GM19099 (cell line): ENCODE data around the gene SLITRK4.

ENCODE experiments used
- POLR2A ChIP-seq: IDR thresholded peaks from 3 replicates; pipeline ENCODE4 v1.6.1; 2011; ENCODE audit warnings: low read depth; ENCODE audit not compliant: insufficient read length; ENCODE audit errors: extremely low read depth

SLITRK4 gene

GRCh38 chrX:143632625-143633410 is 3.1 kb downstream of the SLITRK4 start:
- no peak for TF ChIP-seq POLR2A

DNA sequence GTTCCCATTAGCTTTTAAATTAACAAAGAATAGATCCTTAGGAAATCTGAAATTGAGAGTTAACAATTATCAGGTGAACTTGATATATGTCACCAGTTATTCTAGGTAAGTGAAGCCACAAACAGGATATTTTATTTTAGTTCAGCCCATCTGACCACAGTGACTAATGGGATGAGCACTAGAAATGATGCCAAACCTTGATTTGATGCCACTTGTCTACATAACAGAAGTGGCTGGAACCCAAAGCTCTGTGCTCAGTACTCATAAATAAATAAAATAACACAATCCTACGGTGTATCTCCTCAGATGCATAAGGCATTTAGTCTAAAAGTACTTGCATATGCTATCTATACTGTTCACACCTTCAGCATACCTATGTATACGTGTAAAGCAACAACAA is 12.2 kb downstream of the SLITRK4 start:
- no peak for TF ChIP-seq POLR2A

- TF ChIP-seq POLR2A = no peak
Observed at GRCh38 chrX:143621276-143621675, 14.6 kb downstream of the SLITRK4 start.

- TF ChIP-seq POLR2A = no peak
Observed at GRCh38 chrX:143615851-143616250, 20.1 kb downstream of the SLITRK4 start.

DNA sequence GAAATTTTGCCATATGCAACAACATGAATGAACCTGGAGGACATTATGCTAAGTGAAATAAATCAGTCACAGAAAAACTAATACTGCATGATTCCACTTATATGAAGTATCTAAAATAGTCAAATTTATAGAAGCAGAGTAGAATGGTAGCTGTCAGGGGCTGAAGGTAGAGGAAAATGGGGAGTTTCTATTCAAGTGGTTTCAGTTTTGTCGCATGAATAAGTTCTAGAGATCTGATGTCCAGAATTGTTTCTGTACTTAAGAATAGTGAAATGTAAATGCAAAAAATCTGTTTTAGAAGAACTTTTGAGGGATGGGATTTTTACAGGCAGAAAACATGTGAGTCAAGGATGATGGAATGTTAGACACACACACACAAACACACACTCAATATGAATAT is 34.1 kb downstream of the SLITRK4 start:
- no peak for TF ChIP-seq POLR2A

DNA sequence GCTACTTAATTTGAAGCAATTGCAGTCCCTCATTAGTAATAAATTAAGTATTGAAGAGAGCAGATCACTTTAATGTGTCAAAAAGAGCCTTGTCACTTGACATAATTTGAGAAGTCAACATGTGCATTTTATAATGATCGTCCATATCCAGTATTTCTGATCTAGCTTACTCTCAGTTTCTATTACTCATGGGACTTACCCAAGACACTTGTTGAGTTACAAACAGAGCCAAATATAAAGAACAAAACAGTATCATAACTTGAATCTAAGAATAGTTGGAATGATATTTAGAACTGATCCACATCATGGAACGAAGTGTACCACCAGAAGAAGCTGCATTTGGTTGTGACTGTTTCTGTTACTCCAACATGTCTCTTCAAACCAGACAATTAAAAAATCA is 54.7 kb downstream of the SLITRK4 start:
- TF ChIP-seq POLR2A = no peak

- TF ChIP-seq POLR2A = no peak
Observed at GRCh38 chrX:143580266-143580665, 55.6 kb downstream of the SLITRK4 start.
